ENCODE data around the gene TLR6.

- TF ChIP-seq CTCF (conservative IDR thresholded peaks at IDR 0.05; ENCODE audit: low read depth, low read length) = no peak
- no peak for TF ChIP-seq EZH2 (IDR thresholded peaks at IDR 0.05; ENCODE audit: borderline replicate concordance, low read depth, low read length, poor library complexity, severe bottlenecking)
These were observed 56.3 kb downstream of the TLR6 start for GRCh38 chr4:38800366-38800765.

Measured in A673 (cell line).